GM18909 (cell line): ENCODE data around the gene PRKCE.
A peak's percentile ranks its signal among the peaks of the same experiment; 100 is the strongest.

Source experiments
- ATAC-seq: cut with Tn5 transposase; IDR thresholded peaks from one replicate; pipeline ENCODE4 v1.9.1; 2021; ENCODE audit warnings: mild to moderate bottlenecking; ENCODE audit not compliant: unreplicated experiment, poor library complexity

Gene PRKCE

GRCh38 chr2:45825001-45825651 is 173.7 kb downstream of the PRKCE start:
- no peak for ATAC-seq

DNA sequence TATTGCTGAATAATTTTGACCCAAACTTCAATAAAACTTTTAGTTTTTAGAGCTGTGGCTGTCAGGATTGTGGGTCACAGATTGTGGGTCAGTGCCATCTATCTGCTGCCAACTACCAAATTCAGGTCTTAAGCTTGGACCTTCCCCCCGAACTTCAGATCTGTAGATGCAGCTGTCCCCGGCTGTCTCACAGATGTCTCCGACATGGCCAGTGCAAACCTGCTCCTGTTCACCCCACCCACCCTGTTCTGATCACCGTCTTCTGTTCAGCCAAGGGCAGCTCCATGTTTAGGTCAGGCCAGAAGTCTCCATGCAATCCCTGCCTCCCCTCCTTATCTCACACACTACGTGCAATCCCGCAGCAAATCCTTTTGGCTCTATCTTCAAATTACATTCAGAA is 175.0 kb downstream of the PRKCE start:
- ATAC-seq = no peak

DNA sequence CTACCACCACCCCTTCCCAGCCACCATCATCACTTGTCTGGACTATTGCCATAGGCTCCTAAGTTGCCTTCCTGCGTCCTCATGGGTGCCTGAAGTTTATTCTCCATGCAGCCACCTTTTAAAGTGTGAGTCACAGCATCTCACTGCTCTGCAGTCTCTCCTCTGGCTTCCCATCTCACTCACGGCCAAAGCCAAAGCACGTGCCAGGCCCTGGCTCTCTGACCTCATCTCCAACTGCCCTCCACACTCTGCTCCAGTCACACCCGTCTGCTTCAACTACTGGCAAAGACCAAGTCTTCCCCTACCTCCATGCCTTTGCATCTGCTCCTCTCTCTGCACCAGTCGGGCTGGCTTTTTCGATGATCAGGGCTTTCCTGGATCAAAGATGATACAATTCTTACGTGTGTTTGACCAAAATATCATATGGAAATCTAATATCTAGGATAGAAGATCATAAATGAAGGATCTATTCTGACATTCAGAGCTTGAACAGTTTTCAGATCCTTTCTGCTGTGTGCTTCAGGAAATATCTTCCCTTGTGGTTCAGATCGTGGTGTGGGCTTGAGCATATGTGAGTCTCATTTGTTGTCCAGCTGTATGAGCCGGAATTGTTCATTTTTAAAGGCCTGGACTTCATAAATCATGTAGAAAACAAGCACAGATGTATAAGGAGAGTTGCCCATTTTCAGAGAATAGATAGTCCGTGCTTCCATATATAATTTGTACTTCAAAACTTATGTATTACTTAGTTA is 175.6 kb downstream of the PRKCE start:
- no peak for ATAC-seq

- no peak for ATAC-seq
Observed at GRCh38 chr2:45830322-45830721, 178.8 kb downstream of the PRKCE start.

DNA sequence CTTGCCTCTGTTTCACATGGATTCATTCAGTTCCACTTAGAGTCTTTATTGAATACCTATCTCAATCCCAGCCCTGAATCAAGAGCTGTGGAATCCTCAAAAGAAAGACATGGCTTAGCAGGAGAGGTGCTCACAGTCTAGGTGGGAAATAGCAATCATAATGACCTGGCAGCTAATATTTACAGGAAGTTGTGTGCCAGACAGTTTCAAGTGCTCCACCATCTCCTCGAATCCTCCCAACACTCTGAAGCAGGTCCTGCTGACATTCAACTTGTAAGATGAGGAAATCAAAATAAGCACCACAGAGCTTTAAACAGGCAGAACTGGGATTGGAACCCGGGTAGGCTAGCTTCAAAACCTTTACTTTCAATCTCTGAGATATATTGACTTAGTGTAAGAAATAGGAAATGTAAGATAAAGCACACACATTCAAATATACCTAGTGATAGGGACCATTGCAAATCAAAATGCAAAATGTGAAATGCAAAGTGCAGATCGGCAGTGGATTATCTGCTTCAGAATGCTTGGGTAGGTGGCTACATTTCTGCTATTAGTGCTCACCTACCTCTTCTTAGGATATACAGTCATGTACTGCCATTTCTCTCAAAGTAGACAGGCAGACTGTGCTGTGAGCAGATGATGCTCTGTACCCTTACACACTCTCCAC is 182.0 kb downstream of the PRKCE start:
- ATAC-seq = peak; percentile 39

- ATAC-seq = peak; percentile 80
Observed at GRCh38 chr2:45833968-45834344, 182.5 kb downstream of the PRKCE start.

DNA sequence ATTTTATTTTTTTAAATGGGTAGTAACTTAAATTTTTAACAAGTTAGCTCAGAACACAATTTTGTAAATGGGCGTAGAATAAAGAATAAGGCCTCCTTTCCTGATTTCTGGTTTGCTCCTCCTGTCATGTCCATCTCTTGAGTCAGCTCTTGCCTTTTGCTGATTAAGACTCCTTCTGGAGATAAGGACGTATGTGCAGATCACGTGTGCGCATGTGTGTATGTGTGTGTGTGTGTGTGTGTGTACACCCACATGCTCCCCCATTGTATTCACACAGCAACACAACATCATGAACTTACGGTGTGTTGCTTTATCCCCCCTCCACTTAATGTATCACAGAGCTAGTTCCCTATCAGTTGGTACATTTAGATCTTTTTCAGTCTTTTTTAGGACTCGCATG is 182.9 kb downstream of the PRKCE start:
- no peak for ATAC-seq

DNA sequence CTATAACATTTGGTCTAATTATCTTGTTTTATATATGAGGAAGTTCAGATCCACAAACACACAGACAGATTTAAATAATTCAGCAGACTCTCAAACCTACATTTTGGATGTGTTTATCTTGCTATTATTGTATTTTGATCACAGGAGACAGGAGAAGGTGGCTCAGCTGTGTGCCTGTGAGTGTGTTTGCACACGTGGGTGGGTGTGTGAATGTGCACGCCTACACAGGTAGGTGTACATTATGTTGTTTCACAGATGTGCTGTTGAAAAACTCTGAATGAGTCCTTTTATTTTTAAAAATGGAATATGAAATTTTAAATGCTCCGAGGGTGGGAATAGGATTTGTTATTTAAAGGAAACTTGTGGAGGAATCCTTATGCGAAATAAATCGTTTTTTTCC is 183.4 kb downstream of the PRKCE start:
- ATAC-seq = no peak

- ATAC-seq = no peak
Observed at GRCh38 chr2:45836316-45836715, 184.8 kb downstream of the PRKCE start.

DNA sequence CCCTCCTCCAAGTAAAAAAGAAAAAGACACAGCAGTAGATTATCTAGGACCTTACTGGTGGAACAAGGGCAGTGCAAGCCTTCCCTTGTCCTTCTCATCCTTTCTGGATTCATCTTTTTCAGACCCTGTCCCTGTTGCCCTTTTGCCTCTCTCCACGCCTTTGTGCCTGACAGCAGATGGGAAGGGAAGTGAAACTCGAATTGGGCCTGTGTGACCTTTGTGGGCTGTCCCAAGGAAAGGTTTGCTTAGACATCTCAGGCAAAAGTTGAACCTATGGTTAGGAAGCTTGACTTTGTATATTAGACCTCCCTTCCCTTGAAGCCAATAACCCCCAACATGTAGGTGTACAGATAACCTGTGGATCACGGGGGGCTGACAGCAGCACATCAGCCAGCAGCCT is 185.3 kb downstream of the PRKCE start:
- ATAC-seq = peak; percentile 34

GRCh38 chr2:45837812-45838341 is 186.4 kb downstream of the PRKCE start:
- ATAC-seq = no peak

DNA sequence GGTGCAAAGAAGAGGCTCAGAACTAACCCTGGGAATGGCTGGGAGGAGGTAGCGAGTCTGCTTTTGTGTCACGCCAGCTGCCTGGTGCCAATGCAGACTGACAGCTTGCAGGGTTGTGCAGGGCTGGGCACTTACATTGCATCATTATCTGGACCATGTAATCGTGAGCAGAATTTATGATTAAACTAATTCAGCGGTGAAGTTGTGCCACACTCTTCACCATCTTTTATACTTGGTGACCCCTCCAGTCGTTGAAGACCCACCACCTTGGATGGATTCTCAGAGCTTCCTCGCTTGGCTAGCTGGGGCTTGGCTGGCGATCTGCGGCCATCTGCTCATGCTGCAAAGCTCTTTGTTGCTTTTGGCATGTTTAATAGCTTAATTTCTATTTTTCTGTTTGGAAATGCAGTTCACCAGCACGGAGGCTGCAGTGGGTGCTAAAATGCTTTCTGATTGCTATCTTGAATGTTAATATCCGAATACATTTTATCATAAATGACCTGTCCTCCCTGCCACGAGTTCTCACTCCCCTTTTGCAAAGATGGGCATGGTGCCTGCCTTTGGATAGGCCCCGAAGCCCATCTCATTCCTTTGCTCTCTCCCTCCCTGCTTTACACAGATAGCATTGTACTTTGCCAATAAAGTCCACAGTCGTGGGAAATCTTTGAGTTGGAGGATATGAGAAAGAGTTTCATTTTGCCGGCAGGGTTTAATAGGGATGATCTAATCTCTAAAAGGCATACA is 188.2 kb downstream of the PRKCE start:
- no peak for ATAC-seq

GRCh38 chr2:45840481-45840880 is 189.0 kb downstream of the PRKCE start:
- no peak for ATAC-seq

- ATAC-seq = no peak
Observed at GRCh38 chr2:45841752-45842407, 190.4 kb downstream of the PRKCE start.

DNA sequence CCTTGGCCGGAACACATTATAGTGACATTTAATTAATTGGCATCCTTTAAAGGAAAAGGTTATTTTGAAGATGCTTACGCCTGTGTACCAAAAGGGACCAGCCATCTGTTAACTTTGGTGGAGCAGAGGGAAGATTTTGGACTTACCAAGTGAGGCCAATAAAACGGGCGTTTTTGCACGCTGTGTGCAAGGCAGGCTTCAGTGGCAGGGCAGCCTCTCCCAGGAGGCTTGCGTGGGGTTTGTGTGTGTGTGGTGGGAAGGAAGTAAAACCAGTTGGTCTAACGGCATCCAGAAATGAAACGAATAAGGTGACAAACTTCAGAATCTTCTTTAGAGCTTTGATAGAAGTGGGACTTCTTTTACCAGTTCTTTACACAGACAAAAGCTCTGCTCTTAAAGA is 191.7 kb downstream of the PRKCE start:
- ATAC-seq = peak; percentile 53

- no peak for ATAC-seq
Observed at GRCh38 chr2:45844796-45845457, 193.5 kb downstream of the PRKCE start.

DNA sequence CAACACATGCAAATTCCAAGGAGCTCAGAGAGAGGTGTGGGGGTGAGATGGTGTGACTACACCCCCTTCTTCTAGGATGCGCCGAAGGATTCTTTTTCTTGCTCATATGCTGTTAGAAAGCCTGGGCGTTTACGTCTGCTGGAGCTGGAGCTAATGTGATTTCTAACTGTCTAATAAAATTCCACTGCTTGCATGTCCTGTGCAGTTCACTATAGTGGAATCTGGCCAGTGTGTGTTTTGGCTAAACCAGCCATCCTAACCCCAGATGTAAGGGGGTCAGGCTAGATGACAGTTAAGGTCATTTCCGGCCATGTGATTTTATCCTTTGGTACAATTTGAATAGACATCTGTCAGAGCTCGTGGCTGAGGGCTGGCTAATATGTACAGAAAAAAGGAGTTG is 194.1 kb downstream of the PRKCE start:
- no peak for ATAC-seq

DNA sequence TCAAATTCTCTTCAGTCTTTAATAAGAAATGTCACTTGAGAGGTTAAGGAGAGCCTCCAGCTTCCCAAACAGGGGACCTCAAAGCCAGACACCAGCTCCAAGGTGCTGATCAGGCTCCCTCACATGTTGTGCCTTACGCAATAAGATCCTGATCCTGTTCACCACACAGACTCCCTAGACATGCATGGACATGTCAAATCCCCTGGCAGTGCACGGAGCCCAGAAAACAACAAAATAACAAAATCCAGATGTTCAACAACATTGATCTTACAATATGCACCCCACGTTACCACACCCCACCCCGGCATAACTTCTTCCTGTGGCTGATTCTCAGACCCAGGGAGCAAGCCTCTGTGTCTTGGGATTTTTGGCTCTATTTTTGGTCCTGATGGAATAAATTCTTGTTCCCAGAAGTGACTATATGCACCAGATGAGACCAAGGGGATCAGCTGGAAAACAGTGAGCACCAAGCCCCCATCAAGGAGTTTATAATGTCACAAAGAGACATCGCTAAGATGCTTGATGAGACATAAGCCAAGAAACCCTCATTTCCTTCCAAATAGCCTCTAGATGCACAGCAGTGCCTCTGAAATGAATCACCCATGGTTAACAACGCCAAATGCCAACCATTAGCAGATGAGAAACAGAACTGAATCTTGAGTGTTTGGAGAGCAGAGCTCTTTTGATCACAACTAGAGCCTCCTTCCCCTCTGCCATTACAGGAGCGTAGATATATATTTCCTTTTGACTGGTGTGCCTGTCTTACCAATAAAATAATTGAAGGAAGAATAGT is 198.2 kb downstream of the PRKCE start:
- no peak for ATAC-seq

DNA sequence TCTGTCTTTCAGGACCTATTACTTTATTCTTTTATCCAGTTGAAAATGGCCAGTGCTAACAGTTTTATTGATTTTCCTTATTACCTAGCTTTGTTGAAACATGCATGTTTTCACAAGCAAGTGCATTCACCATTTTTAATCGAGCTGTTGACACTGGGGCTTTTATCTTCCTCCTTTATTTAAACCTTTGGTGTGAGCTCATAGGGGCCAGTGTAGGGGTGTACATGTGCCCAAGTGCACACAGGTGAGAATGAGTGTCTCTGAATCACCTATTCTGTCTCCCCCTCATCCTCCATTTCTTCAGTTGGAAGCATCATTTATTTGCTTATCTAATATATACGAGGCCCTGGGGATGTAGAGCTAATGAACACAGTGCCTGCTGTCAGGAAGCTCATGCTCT is 199.1 kb downstream of the PRKCE start:
- ATAC-seq = no peak
